ENCODE results near the gene ADARB2. TPM values are rescaled to one million over a fixed set of nuclear protein-coding genes. Genes with fewer than 3 reads are reported as not detected.

Gene ADARB2
- total RNA-seq, 4 donors from 2014 or later: 8.4 to 23.2 (median 19.6) TPM

- no peak for DNase-seq (ENCODE audit: low spot score in 2 of 2)
- WGBS, 2 donors: 72 to 84% methylated on average over 11 of the region's 11 CpGs
- H3K4me3 ChIP-seq: no peak overlapping the region
- TF ChIP-seq EP300 (IDR thresholded peaks at IDR 0.05) (no peak), CTCF (IDR thresholded peaks at IDR 0.05) (no peak), POLR2A (IDR thresholded peaks at IDR 0.05) (no peak)
- no peaks in the 10 kb centered on the region for H3K36me3 ChIP-seq
- H3K4me1 ChIP-seq: no peaks in the 10 kb centered on the region
- H3K27ac ChIP-seq: no peak overlapping the region
- no peaks in the 10 kb centered on the region for H3K27me3 ChIP-seq
- H3K9me3 ChIP-seq: no peaks in the 10 kb centered on the region
These were observed 193.7 kb downstream of the ADARB2 start for GRCh38 chr10:1543596-1543995.

- no peaks in the 10 kb centered on the region for H3K27me3 ChIP-seq
- TF ChIP-seq EP300 (IDR thresholded peaks at IDR 0.05) (no peak), CTCF (IDR thresholded peaks at IDR 0.05) (no peak), POLR2A (IDR thresholded peaks at IDR 0.05) (no peak)
- WGBS, 2 donors: 87 to 95% methylated on average over 19 to 21 of the region's 21 CpGs
- no peaks in the 10 kb centered on the region for H3K36me3 ChIP-seq
- H3K9me3 ChIP-seq: no peaks in the 10 kb centered on the region
- no peak overlapping the region for H3K27ac ChIP-seq
- no peak overlapping the region for H3K4me3 ChIP-seq
- no peak for DNase-seq (ENCODE audit: low spot score in 2 of 2)
- no peaks in the 10 kb centered on the region for H3K4me1 ChIP-seq
These were observed 194.4 kb downstream of the ADARB2 start for GRCh38 chr10:1542941-1543340.

DNA sequence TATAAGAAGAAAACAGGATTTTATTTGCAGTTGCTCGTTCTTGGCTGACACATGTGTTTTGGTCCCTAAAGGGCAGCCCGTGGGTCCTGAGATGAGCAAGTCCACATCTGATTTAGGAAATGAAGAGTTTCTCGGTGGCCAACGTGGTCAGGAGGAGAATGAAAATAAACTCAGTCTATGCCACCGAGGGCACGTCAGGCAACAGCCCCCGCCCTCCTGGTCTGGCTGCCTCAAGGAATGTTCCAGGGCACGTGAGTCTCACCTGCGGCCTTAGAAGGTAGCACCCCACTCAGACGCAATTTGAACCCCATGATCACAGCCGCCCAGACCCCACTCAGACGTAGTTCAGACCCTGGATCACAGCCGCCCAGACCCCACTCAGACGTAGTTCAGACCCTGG lies 197.2 kb downstream of the ADARB2 start:
- H3K27me3 ChIP-seq: no peaks in the 10 kb centered on the region
- H3K9me3 ChIP-seq: no peaks in the 10 kb centered on the region
- 79 to 81% methylated on average over 9 to 14 of the region's 14 CpGs for WGBS, 2 donors
- TF ChIP-seq POLR2A (IDR thresholded peaks at IDR 0.05): no peak
- TF ChIP-seq EP300 (IDR thresholded peaks at IDR 0.05): no peak
- TF ChIP-seq CTCF (IDR thresholded peaks at IDR 0.05): no peak
- H3K4me1 ChIP-seq: no peaks in the 10 kb centered on the region
- H3K4me3 ChIP-seq: no peak overlapping the region
- no peak overlapping the region for H3K27ac ChIP-seq
- no peaks in the 10 kb centered on the region for H3K36me3 ChIP-seq
- no peak for DNase-seq (ENCODE audit: low spot score in 2 of 2)

GRCh38 chr10:1539216-1539615 lies 198.1 kb downstream of the ADARB2 start:
- no peak overlapping the region for H3K4me3 ChIP-seq
- no peaks in the 10 kb centered on the region for H3K27me3 ChIP-seq
- DNase-seq (ENCODE audit: low spot score in 2 of 2): no peak
- no peaks in the 10 kb centered on the region for H3K4me1 ChIP-seq
- TF ChIP-seq CTCF (IDR thresholded peaks at IDR 0.05) (no peak), POLR2A (IDR thresholded peaks at IDR 0.05) (no peak), EP300 (IDR thresholded peaks at IDR 0.05) (no peak)
- H3K36me3 ChIP-seq: no peaks in the 10 kb centered on the region
- 72 to 78% methylated on average over 5 of the region's 5 CpGs for WGBS, 2 donors
- no peak overlapping the region for H3K27ac ChIP-seq
- H3K9me3 ChIP-seq: no peaks in the 10 kb centered on the region

DNA sequence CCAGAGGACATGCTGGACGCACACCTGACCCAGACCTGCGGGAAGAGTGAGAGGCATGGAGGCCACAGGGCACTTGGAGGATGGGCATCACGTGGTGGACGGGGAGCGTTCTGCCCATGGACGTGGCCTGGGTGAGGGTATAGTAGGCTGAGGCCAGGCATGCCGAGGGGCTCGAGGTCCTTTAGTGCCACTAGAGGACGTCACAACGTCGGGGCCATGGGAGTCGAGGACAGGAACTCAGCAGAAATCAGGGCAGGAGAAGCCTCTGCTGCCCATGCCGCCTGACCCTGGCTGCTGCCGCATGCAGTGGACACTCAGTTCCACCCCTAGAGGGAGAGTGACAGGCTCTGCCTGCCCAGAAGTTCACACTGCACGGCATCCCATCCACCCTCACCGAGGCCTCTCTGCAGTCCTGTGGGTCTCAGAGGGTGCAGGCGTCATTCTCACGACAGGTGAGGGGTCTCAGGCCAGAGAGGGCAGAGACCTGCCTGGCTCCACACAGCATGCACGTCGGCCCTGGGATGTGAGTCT lies 198.7 kb downstream of the ADARB2 start:
- Histone ChIP-seq H3K27ac (no peak overlapping the region), H3K4me3 (no peak overlapping the region), H3K27me3 (no peaks in the 10 kb centered on the region), H3K9me3 (no peaks in the 10 kb centered on the region), H3K36me3 (no peaks in the 10 kb centered on the region), H3K4me1 (no peaks in the 10 kb centered on the region)
- WGBS, 2 donors: 73 to 82% methylated on average over 17 to 20 of the region's 20 CpGs
- no peak for TF ChIP-seq CTCF (IDR thresholded peaks at IDR 0.05)
- TF ChIP-seq POLR2A (IDR thresholded peaks at IDR 0.05): no peak
- TF ChIP-seq EP300 (IDR thresholded peaks at IDR 0.05): no peak
- DNase-seq (ENCODE audit: low spot score in 2 of 2): no peak
